C4-2B (cell line): ENCODE measurements around the gene LIN7A.

Source experiments
- CTCF ChIP-seq: fragments of 450-650 bp; conservative IDR thresholded peaks from 2 replicates; pipeline ENCODE4 v1.5.1; 2017; ENCODE audit warnings: mild to moderate bottlenecking
- ZFX ChIP-seq: fragments of 450-650 bp; IDR thresholded peaks from 2 replicates; pipeline ENCODE4 v1.6.1; 2017

- TF ChIP-seq CTCF (no peak), ZFX (no peak)
Measured at GRCh38 chr12:80761838-80762237, 175.9 kb downstream of the LIN7A start.
